Parathyroid adenoma (tissue), 2 donors: ENCODE measurements around the gene DNAJC7.

Source experiments
- H2AFZ ChIP-seq: fragments of 300-600 bp; sonication (generic); one replicate; pipeline ENCODE4 v1.7.0; 2017; ENCODE audit warnings: antibody characterized with exemption, mild to moderate bottlenecking
- H3K27ac ChIP-seq: fragments of 300-600 bp; sonication (generic); one replicate; pipeline ENCODE4 v1.7.0; 2017
- H3K27me3 ChIP-seq: fragments of 300-600 bp; sonication (generic); one replicate; pipeline ENCODE4 v1.7.0; 2017; ENCODE audit warnings: low read length; ENCODE audit not compliant: control insufficient read depth, insufficient read depth
- H3K36me3 ChIP-seq: fragments of 300-600 bp; sonication (generic); one replicate; pipeline ENCODE4 v1.7.0; 2017; ENCODE audit warnings: low read length; ENCODE audit not compliant: control insufficient read depth, insufficient read depth
- H3K4me1 ChIP-seq: fragments of 300-600 bp; sonication (generic); one replicate; pipeline ENCODE4 v1.7.0; 2017; ENCODE audit warnings: control low read depth
- H3K4me2 ChIP-seq: fragments of 300-600 bp; sonication (generic); one replicate; pipeline ENCODE4 v1.7.0; 2017; ENCODE audit warnings: low read length
- H3K4me3 ChIP-seq: fragments of 300-600 bp; sonication (generic); one replicate; pipeline ENCODE4 v1.7.0; 2017; ENCODE audit warnings: low read depth, low read length
- H3K79me2 ChIP-seq: fragments of 300-600 bp; sonication (generic); one replicate; pipeline ENCODE4 v1.7.0; 2017; ENCODE audit warnings: control low read depth
- H3K9ac ChIP-seq: fragments of 300-600 bp; sonication (generic); one replicate; pipeline ENCODE4 v1.7.0; 2017; ENCODE audit warnings: mild to moderate bottlenecking
- H3K9me3 ChIP-seq: fragments of 300-600 bp; sonication (generic); one replicate; pipeline ENCODE4 v1.7.0; 2017; ENCODE audit warnings: low read length; ENCODE audit not compliant: control insufficient read depth
- TF ChIP-seq, protein P1 (sequence below): fragments of 300-600 bp; sonication (generic); IDR thresholded peaks from one replicate; pipeline ENCODE4 v1.7.0; 2017; ENCODE audit warnings: antibody characterized with exemption, mild to moderate bottlenecking
- donor health status: primary hyperparathyroidism.

The DNAJC7 gene

DNA sequence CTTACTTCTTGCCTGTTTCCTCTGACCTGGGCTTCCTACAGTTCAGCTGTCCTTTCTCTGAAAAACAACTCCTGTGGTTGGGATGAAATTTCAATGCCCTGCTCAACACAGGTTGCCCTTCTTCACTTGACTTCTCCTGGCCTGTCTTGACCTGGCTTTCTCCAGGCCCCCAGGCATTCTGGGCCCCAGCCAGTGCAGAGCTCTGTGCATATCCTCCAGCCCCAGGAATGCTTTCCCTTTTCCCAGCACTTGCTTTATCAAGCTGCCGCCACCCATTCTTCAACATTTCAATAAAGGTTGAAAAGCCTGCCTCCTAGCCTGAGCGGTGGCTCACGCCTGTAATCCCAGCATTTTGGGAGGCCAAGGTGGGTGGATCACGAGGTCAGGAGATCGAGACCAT, 76.1 kb downstream of the DNAJC7 start:
- Histone ChIP-seq H3K27ac (no peak overlapping the region), H3K79me2 (no peaks in the 10 kb centered on the region), H3K4me3 (no peak overlapping the region), H3K9me3 (no peaks in the 10 kb centered on the region), H3K36me3 (no peaks in the 10 kb centered on the region), H3K4me1 (no peaks in the 10 kb centered on the region), H3K9ac (no peak overlapping the region), H3K27me3 (no peaks in the 10 kb centered on the region), H3K4me2 (no peak overlapping the region), H2AFZ (no peak overlapping the region)
- TF ChIP-seq, protein P1, sequence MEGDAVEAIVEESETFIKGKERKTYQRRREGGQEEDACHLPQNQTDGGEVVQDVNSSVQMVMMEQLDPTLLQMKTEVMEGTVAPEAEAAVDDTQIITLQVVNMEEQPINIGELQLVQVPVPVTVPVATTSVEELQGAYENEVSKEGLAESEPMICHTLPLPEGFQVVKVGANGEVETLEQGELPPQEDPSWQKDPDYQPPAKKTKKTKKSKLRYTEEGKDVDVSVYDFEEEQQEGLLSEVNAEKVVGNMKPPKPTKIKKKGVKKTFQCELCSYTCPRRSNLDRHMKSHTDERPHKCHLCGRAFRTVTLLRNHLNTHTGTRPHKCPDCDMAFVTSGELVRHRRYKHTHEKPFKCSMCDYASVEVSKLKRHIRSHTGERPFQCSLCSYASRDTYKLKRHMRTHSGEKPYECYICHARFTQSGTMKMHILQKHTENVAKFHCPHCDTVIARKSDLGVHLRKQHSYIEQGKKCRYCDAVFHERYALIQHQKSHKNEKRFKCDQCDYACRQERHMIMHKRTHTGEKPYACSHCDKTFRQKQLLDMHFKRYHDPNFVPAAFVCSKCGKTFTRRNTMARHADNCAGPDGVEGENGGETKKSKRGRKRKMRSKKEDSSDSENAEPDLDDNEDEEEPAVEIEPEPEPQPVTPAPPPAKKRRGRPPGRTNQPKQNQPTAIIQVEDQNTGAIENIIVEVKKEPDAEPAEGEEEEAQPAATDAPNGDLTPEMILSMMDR = no peak

DNA sequence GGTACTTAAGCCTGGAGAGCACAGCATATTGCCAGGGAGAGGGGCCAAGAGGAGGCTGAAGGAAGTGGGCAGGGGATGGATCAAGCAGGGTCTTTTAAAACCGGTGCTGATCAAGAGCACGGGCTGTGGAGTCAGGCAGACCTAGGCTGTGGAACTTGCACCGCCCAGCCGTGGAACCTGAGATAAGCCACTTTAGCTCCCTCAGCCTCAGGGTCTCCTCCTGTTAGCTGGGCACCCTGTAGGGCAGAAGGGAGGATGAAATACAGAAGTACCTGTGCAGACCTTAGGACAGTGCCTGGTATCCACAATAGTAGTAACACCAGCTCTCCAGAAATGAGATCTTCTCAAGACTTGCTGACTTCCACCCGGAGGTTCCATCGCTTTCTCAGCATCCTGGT, 77.5 kb downstream of the DNAJC7 start:
- TF ChIP-seq, protein P1 = no peak
- no peaks in the 10 kb centered on the region for H3K4me1 ChIP-seq
- no peak overlapping the region for H3K27ac ChIP-seq
- no peak overlapping the region for H2AFZ ChIP-seq
- no peak overlapping the region for H3K4me2 ChIP-seq
- no peak overlapping the region for H3K9ac ChIP-seq
- no peaks in the 10 kb centered on the region for H3K27me3 ChIP-seq
- no peaks in the 10 kb centered on the region for H3K36me3 ChIP-seq
- no peaks in the 10 kb centered on the region for H3K79me2 ChIP-seq
- no peak overlapping the region for H3K4me3 ChIP-seq
- H3K9me3 ChIP-seq = no peaks in the 10 kb centered on the region

- TF ChIP-seq, protein P1 = no peak
- no peak overlapping the region for H3K9ac ChIP-seq
- H3K4me2 ChIP-seq = no peak overlapping the region
- no peaks in the 10 kb centered on the region for H3K79me2 ChIP-seq
- H3K27me3 ChIP-seq = no peaks in the 10 kb centered on the region
- no peak overlapping the region for H3K27ac ChIP-seq
- no peaks in the 10 kb centered on the region for H3K9me3 ChIP-seq
- no peak overlapping the region for H2AFZ ChIP-seq
- H3K4me3 ChIP-seq = no peak overlapping the region
- no peaks in the 10 kb centered on the region for H3K4me1 ChIP-seq
- no peaks in the 10 kb centered on the region for H3K36me3 ChIP-seq
Measured at GRCh38 chr17:41939044-41939692, 78.1 kb downstream of the DNAJC7 start.

- TF ChIP-seq, protein P1 = no peak
- H3K4me2 ChIP-seq = no peak overlapping the region
- no peak overlapping the region for H2AFZ ChIP-seq
- H3K9me3 ChIP-seq = no peaks in the 10 kb centered on the region
- H3K79me2 ChIP-seq = no peaks in the 10 kb centered on the region
- no peak overlapping the region for H3K9ac ChIP-seq
- no peaks in the 10 kb centered on the region for H3K27me3 ChIP-seq
- H3K27ac ChIP-seq = no peak overlapping the region
- H3K4me1 ChIP-seq = no peaks in the 10 kb centered on the region
- no peaks in the 10 kb centered on the region for H3K36me3 ChIP-seq
- no peak overlapping the region for H3K4me3 ChIP-seq
Measured at GRCh38 chr17:41937970-41938954, 79.0 kb downstream of the DNAJC7 start.
